A549 (cell line): Measurements from ENCODE around the gene CSRP2. TPM values are rescaled to one million over a fixed set of nuclear protein-coding genes. Genes with fewer than 3 reads are reported as not detected.

Experiments used
- ATAC-seq, 2 experiments: fragments of 200-7000 bp in 1 of 2; fragments of >200 bp in 1 of 2; cut with Nextera tagmentation in 1 of 2; cut with Tn5 transposase in 1 of 2; 3 replicates each; pipeline versions ENCODE4 v1.8.0 to v1.9.1; 2018 to 2020; ENCODE audit warnings: mild to moderate bottlenecking in 1 of 2, moderate library complexity in 1 of 2
- CTCF ChIA-PET: fragments of 300-600 bp; sonication (Branson Sonifier 250); formaldehyde crosslinking; extraction: SDS; loops from one replicate; lab custom pipeline; 2021; ENCODE audit warnings: antibody characterized with exemption, inconsistent platforms; lab: Yijun Ruan, JAX
- POLR2A ChIA-PET: fragments of 350-600 bp; formaldehyde crosslinking; extraction: SDS; loops from one replicate; lab custom pipeline; 2021; ENCODE audit warnings: antibody characterized with exemption, inconsistent platforms; lab: Yijun Ruan, JAX
- DNase-seq, 2 experiments: peaks; one replicate each; pipeline versions ENCODE4 v3.0.0 to v3.0.0-alpha.2; 2011 to 2016; ENCODE audit warnings: low read depth in 1 of 2, low spot score in 1 of 2
- FAIRE-seq: peaks from 2 replicates; lab custom pipeline; 2011; peaks lifted over from hg19 to GRCh38; lab: Jason Lieb, UNC
- H3K27ac ChIP-seq, 2 experiments: fragments of >200 bp; sonication (Bioruptor Twin); formaldehyde crosslinking; 3 replicates each; pipeline ENCODE4 v1.5.1; 2016 to 2017
- H3K4me1 ChIP-seq: fragments of >200 bp; sonication (Bioruptor Twin); formaldehyde crosslinking; 3 replicates; pipeline ENCODE4 v1.6.1; 2016
- H3K4me2 ChIP-seq: fragments of >200 bp; sonication (Bioruptor Twin); formaldehyde crosslinking; 3 replicates; pipeline ENCODE4 v1.6.1; 2016
- H3K4me3 ChIP-seq: fragments of >200 bp; sonication (Bioruptor Twin); formaldehyde crosslinking; 3 replicates; pipeline ENCODE4 v1.5.1; 2016
- H3K9me3 ChIP-seq: fragments of >200 bp; sonication (Bioruptor Twin); formaldehyde crosslinking; 3 replicates; pipeline ENCODE4 v1.6.1; 2016
- BHLHE40 ChIP-seq: IDR thresholded peaks from 2 replicates; pipeline ENCODE4 v1.6.1; 2012; ENCODE audit warnings: low read depth, low read length, inconsistent platforms
- CBX2 ChIP-seq: fragments of 200-600 bp; sonication (generic); IDR thresholded peaks from 2 replicates; pipeline ENCODE4 v1.6.1; 2016; ENCODE audit warnings: low read depth, mild to moderate bottlenecking, borderline replicate concordance
- CHD2 ChIP-seq: fragments of 150-350 bp; IDR thresholded peaks from 2 replicates; pipeline ENCODE4 v1.6.1; 2014; ENCODE audit warnings: low read length; ENCODE audit not compliant: partially characterized antibody
- CTCF ChIP-seq: fragments of >200 bp; sonication (Bioruptor Twin); formaldehyde crosslinking; IDR thresholded peaks from 3 replicates; pipeline ENCODE4 v1.5.1; 2016
- MAFK ChIP-seq: fragments of 450-650 bp; IDR thresholded peaks from 2 replicates; pipeline ENCODE4 v1.6.1; 2014; ENCODE audit not compliant: partially characterized antibody
- NFE2L2 ChIP-seq: fragments of 150-350 bp; conservative IDR thresholded peaks from 2 replicates; pipeline ENCODE4 v1.6.1; 2014; ENCODE audit warnings: low read length
- RNF2 ChIP-seq: fragments of 200-600 bp; sonication (generic); IDR thresholded peaks from 2 replicates; pipeline ENCODE4 v1.6.1; 2016; ENCODE audit warnings: low read depth, mild to moderate bottlenecking, antibody characterized with exemption, moderate library complexity, borderline replicate concordance
- SMC3 ChIP-seq: fragments of >200 bp; sonication (Bioruptor Twin); formaldehyde crosslinking; IDR thresholded peaks from 3 replicates; pipeline ENCODE4 v1.6.1; 2018; ENCODE audit warnings: inconsistent platforms
- ZFP36 ChIP-seq: fragments of 450-650 bp; IDR thresholded peaks from 2 replicates; pipeline ENCODE4 v1.6.1; 2014; ENCODE audit warnings: borderline replicate concordance; ENCODE audit not compliant: partially characterized antibody
- WGBS: methylation state at CpG from one replicate; pipeline ENCODE4 v1.1.6; 2017; ENCODE audit errors: missing lambda C conversion rate; 5-methylcytosine and 5-hydroxymethylcytosine counted together
- polyA plus RNA-seq, 4 experiments: library from polyadenylated mRNA; depleted of rRNA in 3 of 4; stranded (reverse); fragments of >200 nt; fragmentation: RNase III in 1 of 4; extraction: RNeasy Plus Mini Kit Qiagen cat#74134 plus additional on column Dnase treatment in 1 of 4; gene quantifications; 2 replicates in 3 of 4; 3 replicates in 1 of 4; pipeline ENCODE4 v1.2.3, GENCODE V29; 2011 to 2017
- TF ChIP-seq, protein P1 (sequence below): IDR thresholded peaks from 2 replicates; pipeline ENCODE4 v1.6.1; 2012
- TF ChIP-seq, protein P2 (sequence below): IDR thresholded peaks from 2 replicates; pipeline ENCODE4 v1.6.1; 2012; ENCODE audit warnings: low read depth, borderline replicate concordance

The CSRP2 gene
- polyA plus RNA-seq, 2 of the 4 experiments (the other 2 are of a cell fraction): 19.2 to 23.6 TPM

DNA sequence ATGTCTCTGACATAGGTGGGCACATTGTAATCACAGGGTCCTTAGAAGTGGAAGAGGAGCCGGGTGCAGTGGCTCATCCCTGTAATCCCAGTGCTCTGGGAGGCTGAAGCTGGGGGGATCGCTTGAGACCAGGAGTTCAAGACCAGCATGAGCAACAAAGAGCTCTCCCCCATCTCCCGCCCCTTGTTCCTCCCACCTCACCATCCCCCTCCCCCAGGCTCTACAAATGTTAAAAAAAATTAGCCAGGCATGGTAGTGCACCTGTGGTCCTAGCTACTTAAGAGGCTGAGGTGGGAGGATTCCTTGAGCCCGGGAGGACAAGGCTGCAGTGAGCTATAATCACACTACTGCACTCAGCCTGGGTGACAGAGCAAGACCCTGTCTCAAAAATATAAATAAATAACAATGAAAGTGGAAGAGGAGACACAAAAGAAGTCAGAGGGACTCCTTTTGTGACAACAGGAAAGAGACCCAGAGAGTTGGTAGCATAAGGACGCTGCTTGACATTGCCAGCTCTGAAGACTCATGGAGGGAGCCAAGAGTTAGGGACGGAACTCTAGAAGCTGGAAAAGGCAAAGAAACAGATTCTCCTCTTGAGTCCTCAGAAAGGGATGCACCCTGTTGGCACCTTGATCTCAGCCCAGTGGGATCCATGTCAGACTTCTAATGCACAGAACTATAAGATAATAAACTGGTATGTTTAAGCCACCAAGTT lies 29.6 kb upstream of the CSRP2 start:
- no peak overlapping the region for H3K27ac ChIP-seq
- ChIA-PET CTCF (interaction anchor here (1.2 to 1.8 kb wide), 2 partner anchors 18 to 102 kb away, joined by 3 to 5 read pairs; no protein-coding TSS in a partner anchor), POLR2A (no interaction called here)
- H3K4me1 ChIP-seq: no peaks in the 10 kb centered on the region
- TF ChIP-seq, protein P1, sequence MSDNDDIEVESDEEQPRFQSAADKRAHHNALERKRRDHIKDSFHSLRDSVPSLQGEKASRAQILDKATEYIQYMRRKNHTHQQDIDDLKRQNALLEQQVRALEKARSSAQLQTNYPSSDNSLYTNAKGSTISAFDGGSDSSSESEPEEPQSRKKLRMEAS: no peak
- no peak for TF ChIP-seq RNF2
- no peaks in the 10 kb centered on the region for H3K9me3 ChIP-seq
- no peak for DNase-seq
- FAIRE-seq: no peak
- no peak overlapping the region for H3K4me2 ChIP-seq
- no peak for ATAC-seq
- WGBS: 17% methylated on average over 6 of the region's 6 CpGs
- no peak overlapping the region for H3K4me3 ChIP-seq

GRCh38 chr12:76901628-76902380 lies 23.0 kb upstream of the CSRP2 start:
- ATAC-seq (no peak), FAIRE-seq (peak; percentile 49), DNase-seq (no peak)
- Histone ChIP-seq H3K9me3 (no peaks in the 10 kb centered on the region), H3K27ac (no peak overlapping the region), H3K4me3 (no peak overlapping the region), H3K4me2 (no peak overlapping the region), H3K4me1 (no peaks in the 10 kb centered on the region)
- WGBS: 81% methylated on average over 4 of the region's 4 CpGs
- TF ChIP-seq SMC3 (no peak), ZFP36 (no peak), CBX2 (no peak), CTCF (no peak), CHD2 (no peak), NFE2L2 (no peak)
- CTCF ChIA-PET: interaction anchor here (0.6 kb wide), 1 partner anchor 771 kb away, joined by 3 read pairs; no protein-coding TSS in a partner anchor
- POLR2A ChIA-PET: no interaction called here

DNA sequence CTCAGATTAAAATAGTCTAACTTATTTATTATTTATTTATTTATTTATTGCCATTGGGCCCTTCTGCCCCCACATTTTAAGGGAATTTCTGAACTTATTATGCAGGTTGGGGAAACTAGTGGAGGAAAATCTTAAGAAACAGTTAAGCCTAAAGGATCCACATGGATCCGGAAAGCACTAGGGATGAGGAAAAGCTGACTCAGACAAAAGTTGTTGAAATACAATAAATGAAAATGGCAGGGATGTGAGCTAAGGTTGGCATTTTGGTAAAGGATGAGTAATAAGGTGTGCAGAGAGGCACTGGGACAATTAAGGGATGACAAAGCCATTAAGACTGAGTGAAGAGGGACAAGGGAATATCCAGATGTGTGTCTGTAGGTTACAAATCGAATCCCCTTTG lies 20.7 kb upstream of the CSRP2 start:
- POLR2A ChIA-PET: no interaction called here
- H3K4me2 ChIP-seq: no peak overlapping the region
- WGBS: 66% methylated on average over 2 of the region's 2 CpGs
- H3K4me1 ChIP-seq: no peaks in the 10 kb centered on the region
- peak; percentile 66 for TF ChIP-seq MAFK
- TF ChIP-seq, protein P2, sequence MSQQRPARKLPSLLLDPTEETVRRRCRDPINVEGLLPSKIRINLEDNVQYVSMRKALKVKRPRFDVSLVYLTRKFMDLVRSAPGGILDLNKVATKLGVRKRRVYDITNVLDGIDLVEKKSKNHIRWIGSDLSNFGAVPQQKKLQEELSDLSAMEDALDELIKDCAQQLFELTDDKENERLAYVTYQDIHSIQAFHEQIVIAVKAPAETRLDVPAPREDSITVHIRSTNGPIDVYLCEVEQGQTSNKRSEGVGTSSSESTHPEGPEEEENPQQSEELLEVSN: no peak
- H3K4me3 ChIP-seq: no peak overlapping the region
- no peak for FAIRE-seq
- CTCF ChIA-PET: no interaction called here
- DNase-seq: no peak
- ATAC-seq: no peak
- no peak overlapping the region for H3K27ac ChIP-seq
- no peaks in the 10 kb centered on the region for H3K9me3 ChIP-seq

DNA sequence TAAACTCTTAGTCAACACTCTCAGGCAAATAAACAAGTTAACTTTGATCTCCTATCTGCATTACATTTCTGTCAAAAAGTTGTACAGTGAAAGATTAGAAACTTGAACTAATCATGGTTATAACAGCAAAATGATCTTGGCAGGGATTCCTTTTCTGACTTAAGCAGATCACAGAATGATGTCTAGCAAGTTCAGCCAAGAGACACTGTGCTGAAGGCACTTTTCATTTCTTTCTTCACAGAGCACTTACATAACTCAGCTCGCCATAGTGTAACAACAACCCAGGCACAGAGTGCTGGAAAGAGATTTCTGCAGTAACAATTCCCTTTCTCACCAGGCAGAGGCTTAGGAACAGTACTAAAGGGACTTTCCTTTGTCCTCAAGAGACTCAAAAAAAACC lies 19.6 kb upstream of the CSRP2 start:
- TF ChIP-seq, protein P1: no peak
- TF ChIP-seq BHLHE40: no peak
- CTCF ChIA-PET: interaction anchor here (1.7 kb wide), 1 partner anchor 12 kb away, joined by 4 read pairs; no protein-coding TSS in a partner anchor
- H3K4me2 ChIP-seq: no peak overlapping the region
- WGBS: 57% methylated on average over 1 of the region's 1 CpG
- POLR2A ChIA-PET: no interaction called here
- 0 out of 3 replicates have a peak, but pooled peaks cover 3% of the 10 kb centered on the region for H3K9me3 ChIP-seq
- ATAC-seq: no peak
- no peak for DNase-seq
- no peak overlapping the region for H3K27ac ChIP-seq
- H3K4me3 ChIP-seq: no peak overlapping the region
- H3K4me1 ChIP-seq: no peaks in the 10 kb centered on the region
- no peak for FAIRE-seq
